Measurements from ENCODE around the gene ZFP62.
A peak's percentile ranks its signal among the peaks of the same experiment; 100 is the strongest.

Gene ZFP62

DNA sequence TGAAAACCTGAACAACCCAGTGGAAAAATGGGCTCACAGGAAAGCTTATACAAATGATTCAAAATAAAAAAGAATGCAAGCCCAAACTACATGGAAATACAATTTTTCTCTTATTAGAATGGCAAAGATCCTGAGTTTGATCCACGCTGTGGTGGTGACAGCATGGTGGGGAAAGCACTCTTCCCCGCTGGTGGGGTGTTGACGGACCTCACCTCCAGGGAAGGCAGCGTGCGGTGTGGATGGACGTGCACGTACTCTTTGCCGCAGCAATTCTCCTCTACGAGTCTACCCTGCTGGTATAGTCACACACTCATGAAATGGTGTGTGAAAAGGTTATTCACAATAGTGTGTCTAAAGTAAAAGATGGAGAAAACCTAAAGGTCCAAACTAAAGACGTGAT, 5.9 kb upstream of the ZFP62 start:
- peak; percentile 17 for DNase-seq

DNA sequence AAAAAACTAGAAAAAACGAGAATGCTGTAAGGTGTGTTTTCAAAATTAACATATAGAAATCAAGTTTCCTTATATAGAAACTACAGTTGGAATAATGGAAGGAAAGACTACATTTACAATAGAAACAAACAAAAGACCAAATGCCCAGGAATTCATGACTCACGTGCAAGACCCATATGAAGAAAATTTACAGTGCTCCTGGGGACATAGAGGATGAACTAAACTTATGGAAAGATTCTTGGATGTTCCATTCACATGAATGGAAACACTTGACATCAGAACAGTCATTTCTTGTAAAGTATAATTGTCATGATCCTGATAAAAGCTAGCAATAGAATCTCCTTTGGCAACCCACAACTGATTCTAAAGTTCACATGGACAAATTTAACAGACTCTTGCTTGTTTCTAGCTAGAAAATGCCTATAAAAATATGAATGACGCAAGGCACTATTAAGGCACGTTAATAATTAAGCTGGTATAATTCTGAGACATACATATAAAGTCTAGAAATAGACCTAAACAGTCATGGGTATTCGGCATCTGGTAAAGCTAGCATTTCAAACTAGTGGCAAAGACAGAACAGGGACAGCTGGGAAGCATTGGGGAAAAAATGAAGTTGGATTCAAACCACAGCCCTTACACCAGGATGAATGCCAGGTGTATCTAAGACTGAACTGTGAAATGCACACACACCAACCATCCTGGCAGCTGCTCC, 5.1 kb upstream of the ZFP62 start:
- peak; percentile 9 for DNase-seq

DNA sequence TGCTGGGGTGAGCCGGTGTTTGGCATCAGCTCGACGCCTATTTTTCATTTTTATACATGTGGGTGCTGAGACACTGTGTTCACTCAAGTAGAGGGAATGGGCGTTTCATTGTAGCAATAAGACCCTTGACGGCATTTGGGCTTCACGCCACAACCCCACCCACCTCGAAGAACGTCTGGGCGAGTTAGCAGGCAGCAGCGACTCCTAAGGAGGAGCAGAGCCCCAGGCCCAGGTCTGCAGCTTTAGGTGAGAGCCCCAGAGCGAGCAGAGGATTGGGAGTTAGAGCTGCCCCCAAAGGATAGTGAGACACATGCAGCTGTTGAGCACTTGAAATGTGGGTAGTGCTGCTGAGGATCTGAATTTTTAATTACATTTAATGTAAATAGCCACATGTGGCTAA, 1.6 kb upstream of the ZFP62 start:
- peak; percentile 13 for DNase-seq

- DNase-seq = peak; percentile 73
Observed at GRCh38 chr5:180860273-180860886, 696 bp downstream of the ZFP62 start.

DNA sequence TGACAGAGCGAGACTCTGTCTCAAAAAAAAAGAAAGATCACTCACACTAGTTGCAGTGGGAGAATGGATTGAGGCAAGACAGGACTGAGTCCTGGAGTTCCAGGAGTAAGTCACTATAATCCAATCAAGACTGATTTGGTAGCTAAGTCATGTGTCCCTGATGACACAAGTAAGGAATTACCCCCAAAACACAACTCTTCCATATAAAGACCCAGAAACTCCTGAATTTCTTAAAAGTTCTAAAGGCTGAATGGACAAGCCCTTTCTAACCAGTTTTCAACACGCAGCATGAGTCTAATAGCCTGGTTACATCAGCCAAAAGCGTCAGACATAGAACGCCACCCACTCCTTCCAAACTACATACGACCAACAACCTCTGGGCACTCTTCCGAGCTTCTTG, 2.5 kb downstream of the ZFP62 start:
- no peak for DNase-seq

DNA sequence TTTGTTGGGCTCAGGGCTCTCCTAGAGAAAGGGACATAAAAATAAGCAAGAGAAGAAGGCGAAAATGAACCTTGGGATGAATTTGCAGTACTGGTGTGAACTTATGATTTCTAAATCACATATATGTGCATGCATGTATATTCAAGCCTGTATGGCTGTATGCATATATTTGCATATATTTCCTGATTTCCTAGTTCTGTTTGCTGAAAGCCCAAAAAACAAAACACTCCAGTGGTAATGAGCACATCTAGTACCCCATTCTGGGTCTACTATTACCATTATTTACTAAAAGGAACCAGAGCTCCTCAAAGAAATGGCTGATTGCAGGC, 7.3 kb downstream of the ZFP62 start:
- no peak for DNase-seq

DNA sequence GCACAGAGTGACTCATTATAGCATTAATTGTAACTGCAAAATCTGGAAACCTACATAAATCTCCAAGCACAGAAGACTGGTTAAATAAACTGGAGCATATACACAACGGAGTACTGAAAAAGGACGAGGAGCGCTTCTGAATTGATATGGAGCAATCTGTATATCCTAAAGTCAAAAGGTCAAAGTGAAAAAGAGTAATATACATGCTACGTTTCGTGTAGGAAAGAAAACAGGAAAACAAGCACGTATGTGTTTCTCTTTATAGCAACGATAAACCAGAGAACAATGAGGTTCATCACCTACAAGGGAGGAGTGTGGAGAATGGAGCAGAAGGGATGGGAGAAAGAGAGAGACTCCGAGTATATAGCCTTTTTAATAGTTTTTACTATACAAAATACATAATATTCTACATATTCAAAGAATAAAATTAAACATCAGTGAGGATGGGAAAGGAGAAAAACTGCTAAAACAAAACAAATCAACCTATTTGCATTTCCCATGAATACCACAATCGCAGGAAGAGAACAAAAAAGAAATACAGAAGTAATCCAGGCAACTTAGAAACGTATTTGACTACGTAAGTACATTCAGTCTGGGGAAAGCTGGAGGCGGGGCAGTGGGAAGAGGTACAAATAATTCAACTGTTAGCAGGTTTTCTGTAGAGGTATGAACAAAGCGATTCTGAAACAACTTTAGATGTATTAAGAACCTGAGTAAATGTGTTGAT, 7.8 kb downstream of the ZFP62 start:
- DNase-seq = no peak

DNA sequence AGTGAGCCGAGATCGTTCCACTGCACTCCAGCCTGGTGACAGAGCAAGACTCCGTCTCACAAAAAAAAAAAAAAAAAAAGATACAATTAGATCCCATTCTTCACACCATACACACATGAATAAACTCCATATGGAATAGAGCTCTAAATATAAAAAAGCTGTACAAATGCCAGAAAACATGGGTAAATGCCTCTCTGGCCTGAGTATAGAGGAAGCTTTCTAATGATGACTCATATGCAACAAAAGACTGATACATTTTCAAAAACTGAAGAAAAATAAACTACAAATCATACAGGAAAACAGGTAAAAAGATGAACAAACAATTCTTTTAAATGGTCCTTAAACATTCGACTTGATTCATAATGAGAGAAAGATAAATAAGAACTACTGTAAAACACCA, 8.6 kb downstream of the ZFP62 start:
- DNase-seq = no peak

DNA sequence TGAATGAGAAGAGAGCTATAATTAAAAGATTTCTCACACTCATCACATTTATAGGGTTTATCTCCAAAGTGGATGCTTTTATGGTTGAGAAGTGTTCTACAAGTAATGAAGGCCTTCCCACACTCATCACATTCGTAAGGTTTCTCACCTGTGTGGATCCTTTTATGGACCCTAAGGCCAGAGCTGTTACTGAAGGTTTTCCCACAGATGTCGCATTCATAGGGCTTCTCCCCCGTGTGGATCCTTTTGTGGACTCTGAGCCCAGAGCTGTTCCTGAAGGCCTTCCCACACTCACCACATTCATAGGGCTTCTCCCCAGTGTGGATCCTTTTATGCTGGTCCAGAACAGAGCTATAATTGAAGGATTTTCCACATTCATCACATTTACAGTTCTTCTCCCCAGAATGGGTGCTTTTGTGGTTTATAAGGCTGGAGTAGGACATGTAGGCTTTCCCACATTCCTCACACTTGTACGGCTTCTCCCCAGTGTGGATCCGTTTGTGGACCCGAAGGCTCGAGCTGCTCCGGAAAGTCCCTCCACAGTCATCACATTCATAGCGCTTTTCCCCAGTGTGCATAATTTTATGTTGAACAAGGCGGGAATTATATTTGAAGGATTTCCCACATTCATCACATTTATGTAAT, 10.5 kb downstream of the ZFP62 start:
- DNase-seq = no peak

- DNase-seq = no peak
Observed at GRCh38 chr5:180849827-180850226, 11.2 kb downstream of the ZFP62 start.

DNA sequence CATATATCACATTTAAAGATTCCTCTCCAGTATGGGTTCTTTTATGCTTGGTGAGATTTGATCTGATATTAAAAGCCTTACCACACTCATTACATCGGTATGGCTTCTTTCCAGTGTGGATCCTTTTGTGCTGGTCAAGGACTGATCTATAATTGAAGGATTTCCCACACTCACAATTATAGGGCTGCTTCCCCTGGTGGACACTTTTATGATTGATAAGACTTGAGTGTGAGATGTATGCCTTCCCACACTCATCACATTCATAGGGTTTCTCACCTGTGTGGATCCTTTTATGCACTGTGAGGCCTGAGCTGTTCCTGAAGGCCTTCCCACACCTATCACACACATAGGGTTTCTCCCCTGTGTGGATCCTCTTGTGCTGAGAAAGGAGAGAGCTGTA, 12.2 kb downstream of the ZFP62 start:
- no peak for DNase-seq

DNA sequence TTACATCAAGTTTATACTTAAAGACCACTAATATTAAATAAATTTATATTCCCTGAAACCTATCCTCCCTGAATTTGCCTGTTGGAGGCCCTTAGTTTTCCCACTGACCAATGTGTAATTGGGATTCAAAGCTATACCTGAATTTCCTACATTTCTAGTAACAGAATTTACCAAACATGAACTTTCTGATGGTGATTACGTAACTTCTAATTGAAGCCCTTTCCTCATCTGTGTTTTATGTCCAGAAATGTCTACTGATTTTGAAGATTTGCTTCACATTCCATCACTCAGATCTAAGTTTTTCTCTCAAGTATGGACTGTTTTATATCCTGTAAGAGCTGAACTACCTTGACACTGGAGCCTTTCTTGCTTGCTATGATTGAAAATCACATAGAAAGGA, 12.8 kb downstream of the ZFP62 start:
- DNase-seq = no peak

DNA sequence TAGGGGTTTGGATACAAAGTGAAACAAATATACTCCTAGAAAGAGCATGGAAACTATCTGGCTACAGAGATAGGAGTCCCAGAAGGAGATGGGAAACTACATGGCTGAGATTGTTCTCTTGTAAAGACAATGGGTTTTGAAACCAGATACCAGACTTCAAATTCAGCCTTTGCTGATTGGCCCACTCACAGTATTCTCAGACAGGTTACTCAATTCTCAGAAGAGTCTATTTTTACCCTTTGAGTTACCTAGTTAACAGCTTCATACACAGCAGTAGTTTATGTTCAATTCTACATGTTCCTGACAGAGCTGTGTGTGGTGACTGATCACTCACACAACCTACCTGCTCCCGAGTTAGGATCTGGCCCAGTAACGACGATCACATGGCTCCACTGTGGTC, 14.1 kb downstream of the ZFP62 start:
- no peak for DNase-seq

DNA sequence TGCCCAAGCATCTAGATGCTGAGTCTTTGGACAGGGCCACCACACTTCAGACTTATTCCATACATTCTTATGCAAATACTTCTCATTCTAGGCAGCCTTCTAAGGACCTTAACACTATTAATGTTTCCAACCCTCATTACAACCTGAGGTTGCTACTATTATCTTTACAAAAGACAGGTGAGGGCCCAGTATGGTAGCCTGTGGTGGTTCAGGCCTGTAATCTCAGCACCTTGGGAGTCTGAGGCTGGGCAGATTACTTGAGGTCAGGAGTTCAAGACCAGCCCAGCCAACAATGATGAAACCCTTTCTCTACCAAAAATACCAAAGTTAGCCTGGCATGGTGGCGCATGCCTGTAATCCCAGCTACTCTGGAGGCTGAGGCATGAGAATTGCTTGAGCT, 16.2 kb downstream of the ZFP62 start:
- DNase-seq = no peak

DNA sequence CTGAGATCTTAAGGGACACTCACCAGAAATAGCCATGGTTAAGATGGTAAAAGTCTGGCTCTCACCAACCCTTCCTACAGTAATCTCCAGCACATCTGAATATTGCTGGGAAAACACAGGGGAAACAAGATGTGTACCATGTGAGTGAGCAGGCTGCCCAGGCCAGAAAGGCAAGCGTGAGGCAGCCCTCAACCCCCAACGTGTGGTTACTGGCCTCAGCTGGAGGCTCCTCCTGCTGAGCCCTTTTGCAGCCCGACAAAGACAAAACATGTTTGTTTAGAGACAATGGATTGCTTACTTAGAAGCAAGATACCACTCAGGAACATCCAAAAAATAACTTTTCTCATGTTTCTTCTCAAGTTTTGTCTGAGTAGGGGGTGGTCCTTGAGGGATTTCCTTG, 16.6 kb downstream of the ZFP62 start:
- DNase-seq = peak; percentile 5

DNA sequence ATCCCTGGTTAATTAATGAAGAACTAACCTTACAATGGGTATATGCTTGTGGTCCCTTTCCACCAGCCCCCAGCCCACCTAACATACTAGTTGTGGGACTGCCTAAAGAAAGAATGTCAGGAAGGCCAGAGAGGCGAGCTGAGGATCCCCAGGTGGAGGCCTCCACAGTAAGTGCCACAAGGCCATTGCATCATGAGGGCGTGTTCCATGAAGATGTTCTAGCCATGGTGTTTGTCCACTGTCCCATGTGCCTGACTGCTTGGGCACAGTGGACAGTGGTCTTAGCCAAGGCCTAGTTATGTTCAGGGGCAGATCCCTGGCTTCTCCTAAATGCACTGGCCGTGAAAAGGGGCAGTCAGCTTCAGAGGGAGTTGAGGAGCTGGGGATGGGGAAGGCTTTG, 21.1 kb downstream of the ZFP62 start:
- DNase-seq = no peak

DNA sequence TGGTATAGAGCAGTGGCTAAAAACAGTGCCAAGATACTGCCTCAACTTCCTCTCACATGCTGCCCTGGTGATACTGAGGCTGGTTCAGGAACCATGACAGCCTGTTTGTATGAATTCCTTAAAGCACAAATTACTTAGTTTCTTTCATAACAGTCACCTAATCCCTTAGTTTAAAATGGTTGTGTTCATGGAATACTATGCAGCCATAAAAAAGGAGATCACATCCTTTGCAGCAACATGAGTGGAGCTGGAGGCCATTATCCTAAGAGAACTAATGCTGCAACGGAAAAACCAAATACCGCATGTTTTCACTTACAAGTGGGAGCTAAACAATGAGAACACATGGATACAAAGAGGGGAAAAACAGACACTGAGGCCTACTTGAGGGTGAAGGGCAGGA, 21.8 kb downstream of the ZFP62 start:
- no peak for DNase-seq

- no peak for DNase-seq
Observed at GRCh38 chr5:180837478-180837877, 23.6 kb downstream of the ZFP62 start.

GRCh38 chr5:180832638-180833068, 28.4 kb downstream of the ZFP62 start:
- no peak for DNase-seq

DNA sequence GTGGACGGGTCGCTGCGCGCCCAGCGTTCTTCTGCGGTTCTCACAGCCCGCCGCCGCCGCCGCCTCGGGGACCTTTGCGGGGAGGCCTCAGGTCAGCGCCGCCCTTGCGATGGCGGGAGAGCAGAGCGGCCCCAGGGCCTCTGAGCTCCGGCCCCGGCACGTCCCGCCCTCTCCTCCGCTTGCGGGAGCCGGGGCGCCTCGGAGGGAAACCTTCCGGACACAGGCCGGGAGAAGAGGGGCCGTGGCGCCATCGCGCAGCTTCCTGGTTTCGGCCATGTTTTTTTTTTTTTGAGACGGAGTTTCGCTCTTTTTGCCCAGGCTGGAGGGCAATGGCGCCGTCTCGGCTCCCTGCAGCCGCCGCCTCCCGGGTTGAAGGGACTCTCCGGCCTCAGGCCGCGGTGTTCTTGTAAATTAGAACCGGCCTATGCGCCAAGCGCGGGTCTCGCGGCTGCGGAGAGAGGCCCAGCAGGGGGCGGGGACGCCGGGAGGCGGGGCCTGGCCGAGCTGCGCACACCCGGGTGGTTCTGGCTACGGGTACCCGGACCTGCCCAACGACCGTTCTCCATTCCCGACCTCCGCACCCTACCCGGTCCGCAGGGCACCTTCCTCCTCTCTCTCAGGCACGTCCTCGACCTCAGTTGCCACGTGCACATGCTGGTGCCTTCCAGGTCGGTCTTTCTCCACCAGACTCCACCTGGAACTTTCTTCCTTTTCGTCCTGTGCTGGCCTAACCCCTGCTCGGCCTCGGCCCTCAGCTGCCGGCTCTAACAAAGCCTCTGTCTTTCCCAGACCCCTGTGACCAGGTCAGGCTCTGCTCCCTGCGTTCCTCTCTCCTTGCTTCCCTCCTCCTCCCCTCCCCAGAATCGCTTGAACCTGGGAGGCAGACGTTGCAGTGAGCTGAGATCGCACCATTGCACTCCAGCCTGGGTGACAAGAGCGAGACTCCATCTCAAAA, 29.7 kb downstream of the ZFP62 start:
- peak; percentile 68 for DNase-seq

DNA sequence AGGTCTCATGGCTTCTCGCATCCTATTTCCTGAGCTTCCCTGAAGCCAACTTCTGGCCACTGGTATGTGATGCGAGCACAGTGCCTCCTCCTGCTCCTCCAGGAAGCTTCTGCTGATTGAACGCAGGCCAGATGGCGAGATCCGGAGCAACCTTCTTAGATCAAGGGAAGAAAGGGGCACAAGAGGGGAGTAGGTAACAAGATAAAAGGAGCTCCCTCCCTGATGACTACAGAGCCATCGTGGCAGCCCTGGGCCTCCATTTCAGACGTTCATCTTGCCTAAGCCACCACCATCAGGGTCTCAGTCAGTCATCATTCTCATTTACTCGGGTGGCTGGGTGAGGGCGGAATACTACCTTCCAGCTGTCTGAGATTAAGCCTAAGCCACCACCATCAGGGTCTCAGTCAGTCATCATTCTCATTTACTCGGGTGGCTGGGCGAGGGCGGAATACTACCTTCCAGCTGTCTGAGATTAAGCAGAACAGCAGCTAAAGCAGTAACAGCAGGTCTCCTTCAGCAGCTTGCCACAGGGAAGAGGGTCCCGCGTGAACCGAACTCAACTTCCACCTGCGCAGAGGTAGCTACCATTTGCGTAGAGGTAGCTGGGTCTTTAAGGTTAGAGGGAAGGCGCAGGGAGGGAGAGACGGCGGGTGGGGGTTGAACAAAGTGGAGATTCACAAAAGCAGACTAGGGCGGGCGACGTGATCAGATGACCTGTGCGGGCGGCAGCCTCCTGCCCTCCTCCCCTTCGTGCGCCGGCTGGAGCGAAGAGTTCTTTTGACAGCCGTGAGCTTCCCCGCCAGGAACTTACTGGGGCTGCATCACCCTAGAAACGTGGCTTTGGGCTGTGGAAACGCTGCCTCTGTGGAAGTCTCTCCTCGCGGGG, 30.6 kb downstream of the ZFP62 start:
- no peak for DNase-seq

DNA sequence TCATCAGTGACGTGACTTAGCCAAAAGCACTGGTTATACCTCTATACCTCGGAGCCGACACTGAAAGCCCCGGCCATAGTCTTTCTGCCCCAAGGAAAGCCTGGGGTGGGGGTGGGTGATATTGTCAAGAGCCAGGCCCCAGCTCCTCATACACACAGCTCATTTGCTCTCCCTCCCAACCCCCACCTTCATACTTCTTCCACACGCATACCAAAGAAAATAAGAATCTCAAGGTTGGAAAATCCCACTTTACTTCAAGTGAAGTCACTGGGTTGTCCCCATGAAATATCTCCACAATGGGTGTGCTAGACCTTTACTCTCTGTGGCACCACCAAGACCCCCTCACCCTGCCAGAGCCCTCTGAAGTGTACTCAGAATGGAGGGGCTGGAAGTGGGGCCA, 31.4 kb downstream of the ZFP62 start:
- no peak for DNase-seq

Data from NCI-H69 (cell line).